ENCODE data around the gene CYP46A1.

DNA sequence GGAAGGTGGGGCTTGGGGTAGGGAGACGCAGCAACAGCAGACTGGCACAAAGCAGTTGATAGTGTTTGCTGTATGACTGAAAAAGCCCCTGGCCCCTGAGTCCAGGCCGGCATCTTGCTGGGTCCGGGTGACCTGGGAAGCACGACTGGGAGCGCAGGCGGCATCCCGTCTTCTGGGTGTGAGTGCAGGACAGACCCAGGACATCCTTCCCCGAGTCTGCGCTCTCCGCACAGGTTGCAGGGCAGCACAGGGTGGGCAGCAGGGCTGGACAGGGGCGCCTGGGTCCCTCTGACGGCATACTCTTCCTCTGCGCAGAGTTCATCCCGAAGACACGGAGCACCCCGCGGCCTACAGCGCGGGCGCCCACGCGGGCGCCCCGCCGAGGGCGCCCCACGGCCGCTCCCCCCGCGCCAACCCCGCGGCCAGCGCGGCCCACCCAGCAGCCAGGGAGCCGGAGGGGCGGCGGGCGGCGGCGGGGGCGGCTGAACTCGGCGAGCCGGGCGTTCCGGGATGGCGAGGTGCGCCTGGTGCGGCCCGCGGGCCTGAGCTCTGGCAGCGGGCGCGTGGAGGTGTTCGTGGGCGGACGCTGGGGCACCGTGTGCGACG lies 9.2 kb upstream of the CYP46A1 start:
- TF ChIP-seq, protein P1, sequence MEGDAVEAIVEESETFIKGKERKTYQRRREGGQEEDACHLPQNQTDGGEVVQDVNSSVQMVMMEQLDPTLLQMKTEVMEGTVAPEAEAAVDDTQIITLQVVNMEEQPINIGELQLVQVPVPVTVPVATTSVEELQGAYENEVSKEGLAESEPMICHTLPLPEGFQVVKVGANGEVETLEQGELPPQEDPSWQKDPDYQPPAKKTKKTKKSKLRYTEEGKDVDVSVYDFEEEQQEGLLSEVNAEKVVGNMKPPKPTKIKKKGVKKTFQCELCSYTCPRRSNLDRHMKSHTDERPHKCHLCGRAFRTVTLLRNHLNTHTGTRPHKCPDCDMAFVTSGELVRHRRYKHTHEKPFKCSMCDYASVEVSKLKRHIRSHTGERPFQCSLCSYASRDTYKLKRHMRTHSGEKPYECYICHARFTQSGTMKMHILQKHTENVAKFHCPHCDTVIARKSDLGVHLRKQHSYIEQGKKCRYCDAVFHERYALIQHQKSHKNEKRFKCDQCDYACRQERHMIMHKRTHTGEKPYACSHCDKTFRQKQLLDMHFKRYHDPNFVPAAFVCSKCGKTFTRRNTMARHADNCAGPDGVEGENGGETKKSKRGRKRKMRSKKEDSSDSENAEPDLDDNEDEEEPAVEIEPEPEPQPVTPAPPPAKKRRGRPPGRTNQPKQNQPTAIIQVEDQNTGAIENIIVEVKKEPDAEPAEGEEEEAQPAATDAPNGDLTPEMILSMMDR (IDR thresholded peaks at IDR 0.05 in 4 of 5, conservative IDR thresholded peaks at IDR 0.05 in 1 of 5) = no peak
- TF ChIP-seq POLR2A (IDR thresholded peaks at IDR 0.05) = no peak
